Activated CD8-positive, alpha-beta T cell treated with anti-CD3 and anti-CD28 coated beads, Interleukin-2, amount 10 ng/mL, durations not matched to agents 7 days and 5 days (primary cell): ENCODE results near the gene PCSK7. TPM values are rescaled to one million over a fixed set of nuclear protein-coding genes. Genes with fewer than 3 reads are reported as not detected.

Experiments
- ATAC-seq: fragments of 150-1000 bp; cut with Tn5 transposase; one replicate; pipeline ENCODE4 v1.10.0; 2021; ENCODE audit warnings: moderate library complexity
- CTCF ChIA-PET: fragments of 350-600 bp; sonication (Branson Sonifier 250); formaldehyde crosslinking; loops from one replicate; lab custom pipeline; 2021; ENCODE audit warnings: antibody characterized with exemption; lab: Charles Lee
- POLR2A ChIA-PET: fragments of 350-600 bp; sonication (Branson Sonifier 250); formaldehyde crosslinking; loops from one replicate; lab custom pipeline; 2021; ENCODE audit warnings: antibody characterized with exemption; lab: Charles Lee
- DNase-seq: peaks from one replicate; pipeline ENCODE4 v3.0.0-alpha.2; 2020
- H3K27ac Mint-ChIP-seq: one replicate; pipeline ENCODE4 v1.8.0; 2021; ENCODE audit warnings: mild to moderate bottlenecking, mixed read lengths
- H3K27me3 Mint-ChIP-seq: one replicate; pipeline ENCODE4 v1.8.0; 2021; ENCODE audit warnings: low read depth, mixed read lengths
- H3K36me3 Mint-ChIP-seq: one replicate; pipeline ENCODE4 v1.8.0; 2021; ENCODE audit warnings: low read depth, mixed read lengths
- H3K4me1 Mint-ChIP-seq: one replicate; pipeline ENCODE4 v1.8.0; 2021; ENCODE audit warnings: low read depth, mixed read lengths
- H3K4me3 Mint-ChIP-seq: one replicate; pipeline ENCODE4 v1.8.0; 2021; ENCODE audit warnings: mild to moderate bottlenecking, mixed read lengths
- H3K9me3 Mint-ChIP-seq: one replicate; pipeline ENCODE4 v1.8.0; 2022; ENCODE audit warnings: mixed read lengths; ENCODE audit not compliant: insufficient read depth
- total RNA-seq, 2 experiments: library from RNA; stranded (reverse); gene quantifications; one replicate each; pipeline ENCODE4 v1.2.3, GENCODE V29; 2021

The PCSK7 gene
- total RNA-seq, 2 experiments from 2014 or later: 160 to 161 TPM

DNA sequence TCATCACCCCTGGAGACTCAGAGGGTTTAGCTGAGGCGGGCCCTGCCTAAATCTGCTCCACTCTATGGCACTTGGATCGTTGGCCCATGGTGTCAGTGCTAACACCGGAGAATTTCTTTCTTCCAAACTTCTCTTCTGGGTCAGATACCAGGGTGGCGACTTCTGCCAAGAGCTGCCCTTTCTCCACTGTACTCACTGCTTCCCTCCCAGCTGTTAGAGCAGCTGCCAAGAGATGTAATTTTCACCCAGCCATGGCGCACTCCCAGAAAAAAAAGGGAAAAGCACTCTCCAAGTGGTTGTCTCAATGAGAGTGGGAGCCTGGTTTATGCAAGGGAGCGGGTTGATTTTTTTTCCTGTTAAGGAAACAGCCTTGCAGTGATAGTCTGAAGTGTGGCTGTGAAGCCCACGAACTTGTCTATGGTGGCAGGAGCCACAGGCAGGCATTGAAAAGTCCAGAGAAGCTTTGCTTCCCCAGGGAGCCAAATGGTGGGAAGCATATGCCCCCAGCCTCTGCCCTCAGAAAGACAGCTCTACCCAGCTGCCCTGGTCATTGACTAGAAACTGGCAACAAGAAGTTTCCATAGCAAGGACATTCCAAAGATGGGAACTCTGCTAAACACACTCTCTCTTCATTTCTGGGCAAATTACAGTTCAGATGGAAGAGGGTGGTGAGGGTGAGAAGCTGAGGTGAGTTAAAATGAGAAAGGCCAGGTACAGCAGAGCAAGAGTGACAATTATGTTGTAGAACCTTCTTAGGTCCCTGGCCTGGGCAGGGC is 10.7 kb downstream of the PCSK7 start:
- H3K9me3 Mint-ChIP-seq: no peaks in the 10 kb centered on the region

DNA sequence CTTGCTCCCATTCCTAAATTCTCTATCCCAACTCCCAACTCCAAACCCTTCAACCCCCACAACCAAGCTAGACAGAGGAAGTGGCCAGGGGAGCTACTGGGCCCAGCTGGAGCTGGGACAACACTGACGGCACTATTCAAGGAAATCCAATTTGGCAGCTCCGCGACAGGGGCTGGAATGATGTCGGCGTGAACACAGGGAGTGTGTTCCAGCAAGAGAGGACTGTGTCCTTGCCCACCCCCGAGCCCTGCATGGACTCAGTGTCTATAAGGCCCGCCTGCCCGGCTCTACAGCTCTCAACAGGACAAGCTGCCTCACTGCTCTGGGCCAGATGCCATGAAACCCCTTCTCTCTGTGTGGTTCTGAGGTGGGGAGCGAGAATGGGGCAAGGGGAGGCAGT is 11.3 kb downstream of the PCSK7 start:
- no peak overlapping the region for H3K27ac Mint-ChIP-seq
- H3K36me3 Mint-ChIP-seq: peaks cover 73% of the 10 kb centered on the region
- ChIA-PET CTCF (interaction anchor here (1.4 to 2.3 kb wide), 4 partner anchors 10 to 39 kb away, joined by 3 to 12 read pairs (median 5); partner anchors contain the start of gene PCSK7), POLR2A (interaction anchor here (0.8 kb wide), 1 partner anchor 42 kb away, joined by 3 read pairs; the partner anchor contains the start of gene SIDT2)
- H3K4me3 Mint-ChIP-seq: no peak overlapping the region
- no peaks in the 10 kb centered on the region for H3K9me3 Mint-ChIP-seq
- DNase-seq (no peak), ATAC-seq (no peak)
- H3K27me3 Mint-ChIP-seq: no peaks in the 10 kb centered on the region
- no peaks in the 10 kb centered on the region for H3K4me1 Mint-ChIP-seq

More for the DNA sequence above, 10.7 kb downstream of the PCSK7 start:
- Mint-ChIP-seq H3K36me3 (peaks cover 73% of the 10 kb centered on the region), H3K27me3 (no peaks in the 10 kb centered on the region), H3K4me3 (no peak overlapping the region), H3K27ac (no peak overlapping the region), H3K4me1 (no peaks in the 10 kb centered on the region)
- ATAC-seq: no peak
- DNase-seq: no peak
- POLR2A ChIA-PET: interaction anchor here (0.8 kb wide), 1 partner anchor 42 kb away, joined by 3 read pairs; the partner anchor contains the start of gene SIDT2
- CTCF ChIA-PET: interaction anchor here (1.4 to 2.3 kb wide), 4 partner anchors 9 to 41 kb away, joined by 4 to 12 read pairs (median 9); partner anchors contain the start of gene PCSK7

GRCh38 chr11:117219995-117220394 is 11.9 kb downstream of the PCSK7 start:
- Mint-ChIP-seq H3K9me3 (no peaks in the 10 kb centered on the region), H3K4me3 (no peak overlapping the region), H3K36me3 (peaks cover 67% of the 10 kb centered on the region), H3K27me3 (no peaks in the 10 kb centered on the region), H3K4me1 (no peaks in the 10 kb centered on the region), H3K27ac (no peak overlapping the region)
- ATAC-seq (no peak), DNase-seq (no peak)
- POLR2A ChIA-PET: interaction anchor here (0.8 kb wide), 1 partner anchor 41 kb away, joined by 3 read pairs; the partner anchor contains the start of gene SIDT2
- CTCF ChIA-PET: interaction anchor here (1.4 to 2.3 kb wide), 5 partner anchors 9 to 38 kb away, joined by 3 to 12 read pairs (median 4); partner anchors contain the start of gene PCSK7

- H3K4me3 Mint-ChIP-seq: no peak overlapping the region
- no peak for DNase-seq
- H3K27me3 Mint-ChIP-seq: no peaks in the 10 kb centered on the region
- no peaks in the 10 kb centered on the region for H3K9me3 Mint-ChIP-seq
- no peaks in the 10 kb centered on the region for H3K4me1 Mint-ChIP-seq
- ChIA-PET CTCF (interaction anchor here (1.4 to 2.3 kb wide), 4 partner anchors 9 to 38 kb away, joined by 3 to 12 read pairs (median 5); partner anchors contain the start of gene PCSK7), POLR2A (interaction anchor here (0.7 to 0.8 kb wide), 2 partner anchors 8 to 18 kb away, joined by 3 read pairs; no protein-coding TSS in a partner anchor)
- H3K27ac Mint-ChIP-seq: no peak overlapping the region
- ATAC-seq: no peak
- H3K36me3 Mint-ChIP-seq: peaks cover 67% of the 10 kb centered on the region
These were observed 12.4 kb downstream of the PCSK7 start for GRCh38 chr11:117219455-117219854.

DNA sequence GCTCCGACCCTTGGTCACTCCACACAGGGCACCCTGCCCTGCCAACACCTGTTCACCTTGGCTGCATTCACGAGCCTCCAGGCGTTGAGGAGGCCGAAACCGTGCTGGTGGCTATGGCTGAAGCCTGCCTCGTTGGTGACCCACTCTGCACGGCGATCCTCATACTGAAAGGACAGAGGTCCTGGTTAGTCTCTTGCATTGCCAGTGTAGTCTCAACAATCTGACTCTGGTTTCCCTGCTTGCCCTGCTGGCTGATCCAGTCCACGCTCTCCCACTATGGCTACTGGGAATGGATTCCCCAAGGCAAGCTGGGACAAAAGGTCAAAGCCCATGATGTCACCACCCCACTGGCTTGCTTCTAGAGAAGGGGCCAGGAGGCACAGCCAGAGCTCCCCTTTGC is 12.9 kb downstream of the PCSK7 start:
- Mint-ChIP-seq H3K4me1 (no peaks in the 10 kb centered on the region), H3K36me3 (peaks cover 67% of the 10 kb centered on the region), H3K27me3 (no peaks in the 10 kb centered on the region), H3K9me3 (no peaks in the 10 kb centered on the region), H3K4me3 (no peak overlapping the region), H3K27ac (no peak overlapping the region)
- ChIA-PET POLR2A (interaction anchor here (0.7 to 0.8 kb wide), 2 partner anchors 8 to 18 kb away, joined by 3 read pairs; no protein-coding TSS in a partner anchor), CTCF (interaction anchor here (1.4 to 1.8 kb wide), 2 partner anchors 8 to 33 kb away, joined by 3 to 4 read pairs; no protein-coding TSS in a partner anchor)
- ATAC-seq (no peak), DNase-seq (no peak)

DNA sequence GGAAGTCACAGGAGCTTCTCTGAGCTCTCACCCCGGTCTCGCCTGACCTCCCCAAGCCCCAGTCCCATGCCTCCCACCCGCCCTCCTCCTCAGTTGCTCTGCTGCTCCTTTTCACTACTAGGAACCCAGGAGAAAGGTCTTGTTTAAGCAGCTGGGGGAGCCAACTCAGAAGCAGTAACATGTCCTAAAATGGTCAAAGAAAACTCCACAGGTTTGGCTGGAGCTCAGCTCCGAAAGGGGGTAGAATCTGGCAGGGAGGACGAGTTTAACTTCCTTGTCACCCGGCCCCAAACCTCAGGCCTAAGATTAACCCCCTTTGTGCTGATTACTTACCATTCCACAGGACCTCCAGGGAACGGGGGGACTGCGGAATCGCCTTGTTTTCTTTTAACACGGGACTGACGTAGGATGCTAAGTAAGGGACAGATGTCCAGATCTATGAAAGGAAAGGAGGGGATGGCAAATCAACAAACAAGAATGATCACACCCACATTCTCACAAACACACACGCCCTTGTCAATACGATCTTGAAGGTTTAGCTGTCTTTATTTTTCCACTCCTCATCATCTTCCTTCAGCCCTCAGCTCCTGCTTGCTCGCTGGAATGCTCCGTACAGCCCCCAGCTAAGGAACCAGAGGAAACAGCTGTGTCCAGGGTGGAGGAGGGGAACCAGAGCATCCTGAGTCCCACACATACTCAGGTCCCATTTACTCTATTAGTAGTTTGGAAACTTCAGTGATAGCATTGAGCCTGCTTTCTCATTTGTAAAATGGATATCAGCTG is 13.5 kb downstream of the PCSK7 start:
- H3K4me1 Mint-ChIP-seq: no peaks in the 10 kb centered on the region
- H3K27ac Mint-ChIP-seq: no peak overlapping the region
- peaks cover 67% of the 10 kb centered on the region for H3K36me3 Mint-ChIP-seq
- DNase-seq (no peak), ATAC-seq (no peak)
- ChIA-PET CTCF (interaction anchor here (1.1 kb wide), 1 partner anchor 8 kb away, joined by 3 read pairs; no protein-coding TSS in a partner anchor), POLR2A (interaction anchor here (0.7 to 0.8 kb wide), 2 partner anchors 9 to 17 kb away, joined by 3 read pairs; no protein-coding TSS in a partner anchor)
- no peak overlapping the region for H3K4me3 Mint-ChIP-seq
- no peaks in the 10 kb centered on the region for H3K9me3 Mint-ChIP-seq
- H3K27me3 Mint-ChIP-seq: no peaks in the 10 kb centered on the region

GRCh38 chr11:117217141-117218084 is 14.5 kb downstream of the PCSK7 start:
- ATAC-seq: no peak
- H3K27me3 Mint-ChIP-seq: no peaks in the 10 kb centered on the region
- ChIA-PET POLR2A (no interaction called here), CTCF (interaction anchor here (0.8 to 1.6 kb wide), 3 partner anchors 9 to 73 kb away, joined by 3 to 7 read pairs (median 3); partner anchors contain the start of gene PAFAH1B2)
- H3K36me3 Mint-ChIP-seq: peaks cover 67% of the 10 kb centered on the region
- DNase-seq: no peak
- H3K27ac Mint-ChIP-seq: peak overlapping the region; percentile 52
- no peaks in the 10 kb centered on the region for H3K9me3 Mint-ChIP-seq
- H3K4me1 Mint-ChIP-seq: no peaks in the 10 kb centered on the region
- H3K4me3 Mint-ChIP-seq: no peak overlapping the region

GRCh38 chr11:117214404-117215110 is 17.3 kb downstream of the PCSK7 start:
- POLR2A ChIA-PET: interaction anchor here (0.6 kb wide), 1 partner anchor 1763 kb away, joined by 3 read pairs; no protein-coding TSS in a partner anchor
- peaks cover 67% of the 10 kb centered on the region for H3K36me3 Mint-ChIP-seq
- no peak for ATAC-seq

GRCh38 chr11:117212697-117213355 is 19.0 kb downstream of the PCSK7 start:
- ATAC-seq: no peak
- ChIA-PET CTCF (interaction anchor here (1.0 kb wide), 1 partner anchor 32 kb away, joined by 3 read pairs; no protein-coding TSS in a partner anchor), POLR2A (no interaction called here)
- no peak overlapping the region for H3K27ac Mint-ChIP-seq
- no peaks in the 10 kb centered on the region for H3K4me1 Mint-ChIP-seq
- no peak for DNase-seq
- peaks cover 56% of the 10 kb centered on the region for H3K36me3 Mint-ChIP-seq
- H3K4me3 Mint-ChIP-seq: no peak overlapping the region
- no peaks in the 10 kb centered on the region for H3K27me3 Mint-ChIP-seq
- H3K9me3 Mint-ChIP-seq: no peaks in the 10 kb centered on the region

More at GRCh38 chr11:117214404-117215110, 17.3 kb downstream of the PCSK7 start:
- Mint-ChIP-seq H3K9me3 (no peaks in the 10 kb centered on the region), H3K4me1 (no peaks in the 10 kb centered on the region), H3K27ac (no peak overlapping the region), H3K27me3 (no peaks in the 10 kb centered on the region), H3K4me3 (no peak overlapping the region)
- DNase-seq: no peak
- CTCF ChIA-PET: interaction anchor here (1.4 kb wide), 1 partner anchor 12 kb away, joined by 6 read pairs; no protein-coding TSS in a partner anchor
